Sigmoid colon (tissue), 7 donors: ENCODE results near the gene HCFC2. TPM values are rescaled to one million over a fixed set of nuclear protein-coding genes. Genes with fewer than 3 reads are reported as not detected.

Experiments
- DNase-seq: peaks from one replicate; pipeline ENCODE4 v3.0.0-alpha.2; 2019
- H3K27ac ChIP-seq, 4 donors: fragments of 200-600 bp; sonication (generic); one replicate each; pipeline ENCODE4 v1.5.1; 2016 to 2019; ENCODE audit warnings: mild to moderate bottlenecking in 1 of 4
- H3K27me3 ChIP-seq, 3 donors: fragments of 200-600 bp; sonication (generic); one replicate each; pipeline ENCODE4 v1.5.1; 2019; ENCODE audit warnings: mild to moderate bottlenecking in 1 of 3
- H3K36me3 ChIP-seq, 4 donors: fragments of 200-600 bp; sonication (generic); one replicate each; pipeline ENCODE4 v1.5.1; 2016 to 2019
- H3K4me1 ChIP-seq, 4 donors: fragments of 200-600 bp; sonication (generic); one replicate each; pipeline ENCODE4 v1.5.1; 2017 to 2019
- H3K4me3 ChIP-seq, 4 donors: fragments of 200-600 bp; sonication (generic); one replicate each; pipeline ENCODE4 v1.5.1; 2017 to 2019; ENCODE audit warnings: mild to moderate bottlenecking in 2 of 4, moderate library complexity in 1 of 4
- H3K9me3 ChIP-seq, 4 donors: fragments of 200-600 bp in 3 of 4; sonication (generic) in 3 of 4; one replicate each; pipeline versions ENCODE4 v1.5.1 to v1.6.1; 2013 to 2019
- CTCF ChIP-seq, 4 experiments: fragments of 450-650 bp in 3 of 4; fragments of 200-600 bp in 1 of 4; IDR thresholded peaks; one replicate each; pipeline ENCODE4 v1.5.1; 2016 to 2019; ENCODE audit warnings: antibody characterized with exemption in 4 of 4, mild to moderate bottlenecking in 3 of 4, moderate library complexity in 2 of 4
- EP300 ChIP-seq, 4 donors: sonication (generic); formaldehyde crosslinking; IDR thresholded peaks; one replicate each; pipeline ENCODE4 v1.6.1; 2017; ENCODE audit warnings: antibody characterized with exemption in 4 of 4
- POLR2A ChIP-seq, 2 donors: fragments of 450-650 bp; IDR thresholded peaks; one replicate each; pipeline ENCODE4 v1.6.1; 2016; ENCODE audit warnings: antibody characterized with exemption in 2 of 2, mild to moderate bottlenecking in 2 of 2, moderate library complexity in 2 of 2
- POLR2AphosphoS5 ChIP-seq, 4 donors: sonication (generic); formaldehyde crosslinking; IDR thresholded peaks; one replicate each; pipeline ENCODE4 v1.6.1; 2017; ENCODE audit warnings: antibody characterized with exemption in 4 of 4
- WGBS, 2 donors: extraction: QIAGEN DNeasy Blood & Tissue Kit; methylation state at CpG; one replicate each; pipeline ENCODE4 v1.1.7; 2013; 5-methylcytosine and 5-hydroxymethylcytosine counted together
- intact Hi-C: fragments of 100-400 bp; cut with DNase I; formaldehyde crosslinking; loops from one replicate; pipeline ENCODE4 v1.15.1; 2023
- polyA plus RNA-seq, 3 donors: library from polyadenylated mRNA; stranded (reverse); fragments of 200-250 nt; gene quantifications; one replicate each; pipeline ENCODE4 v1.2.3, GENCODE V29; 2013
- small RNA-seq, 3 donors: library from RNA; depleted of rRNA; stranded (forward); fragments of <200 nt; gene quantifications; one replicate each; pipeline ENCODE3, GENCODE V24; 2016
- total RNA-seq, 4 donors: library from RNA; depleted of rRNA; stranded (reverse); fragments of >200 nt; gene quantifications; one replicate each; pipeline ENCODE4 v1.1.0, GENCODE V29; 2016
- donor health status: healthy with polysubstance abuse.
- donor health status: Bipolar disorder and iron deficiency.
- donor health status: healthy.

The HCFC2 gene
- total and polyA plus RNA-seq, 7 donors, result 4.9 to 53.6 (median 35.7) TPM

DNA sequence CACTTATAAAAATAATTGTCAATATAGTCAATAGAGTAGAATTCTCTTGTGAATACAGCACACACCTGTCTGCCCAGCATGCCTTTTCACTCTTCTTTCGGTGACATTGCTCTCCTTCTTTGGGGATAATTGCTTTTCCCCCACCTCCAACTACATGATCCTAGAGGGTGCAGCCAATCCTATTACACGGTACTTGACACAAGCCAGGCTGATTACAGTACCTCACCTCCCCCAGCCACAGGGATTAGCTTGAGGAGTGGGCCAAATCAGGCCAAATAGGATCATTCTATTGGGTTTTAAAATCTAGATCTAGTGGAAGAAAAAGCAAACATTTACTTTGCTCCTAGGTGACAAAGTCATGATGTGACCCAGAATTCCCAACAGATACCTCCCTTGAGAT is 90.5 kb downstream of the HCFC2 start:
- no peak for DNase-seq
- no peak for TF ChIP-seq POLR2AphosphoS5 (IDR thresholded peaks at IDR 0.05)
- TF ChIP-seq EP300 (IDR thresholded peaks at IDR 0.05), result no peak
- TF ChIP-seq CTCF (IDR thresholded peaks at IDR 0.05), result no peak
- TF ChIP-seq POLR2A (IDR thresholded peaks at IDR 0.05), result no peak
- Histone ChIP-seq H3K4me3 (no peak overlapping the region), H3K9me3 (no peaks in the 10 kb centered on the region), H3K27ac (no peak overlapping the region), H3K36me3 (no peaks in the 10 kb centered on the region), H3K27me3 (no peaks in the 10 kb centered on the region), H3K4me1 (no peaks in the 10 kb centered on the region)
- intact Hi-C loops, result no loop called here
- 66 to 80% methylated on average over 2 of the region's 2 CpGs for WGBS, 2 donors

Small RNA genes within 50 kb of the gene (small RNA-seq; reads per million reads assigned to genes)
- gene RNA5SP370, result 0 reads per million in 3 donors

Other genes starting within 250 kb of the HCFC2 start
- gene NT5DC3, start 223.3 kb upstream of the HCFC2 start, total RNA-seq, result 100 to 1,000 TPM; 179 to 346 (median 240) TPM
- 1 to 10 TPM in 2 of 3 donors, under 1 TPM in 1; 0.23 to 6.8 (median 1.8) TPM for gene NT5DC3, start 223.3 kb upstream of the HCFC2 start, polyA plus RNA-seq
- gene HSP90B1, start 134.1 kb upstream of the HCFC2 start, total RNA-seq, result 100 to 1,000 TPM; 206 to 299 (median 222) TPM
- gene HSP90B1, start 134.1 kb upstream of the HCFC2 start, polyA plus RNA-seq, result 100 to 1,000 TPM in 2 of 3 donors, 10 to 100 TPM in 1; 50.5 to 528 (median 126) TPM
- 10 to 100 TPM; 12.8 to 24.1 (median 21.9) TPM for gene TDG, start 98.7 kb upstream of the HCFC2 start, total RNA-seq
- 10 to 100 TPM; 12.0 to 18.0 (median 17.1) TPM for gene TDG, start 98.7 kb upstream of the HCFC2 start, polyA plus RNA-seq
- 10 to 100 TPM; 12.5 to 53.2 (median 17.7) TPM for gene GLT8D2, start 14.3 kb upstream of the HCFC2 start, total RNA-seq
- gene GLT8D2, start 14.3 kb upstream of the HCFC2 start, polyA plus RNA-seq, result 1 to 10 TPM; 1.6 to 6.4 (median 4.2) TPM
- 10 to 100 TPM; 75.2 to 91.3 (median 81.9) TPM for gene NFYB, start 73.7 kb downstream of the HCFC2 start, total RNA-seq
- gene NFYB, start 73.7 kb downstream of the HCFC2 start, polyA plus RNA-seq, result 10 to 100 TPM; 15.3 to 38.4 (median 20.8) TPM
- 100 to 1,000 TPM; 121 to 188 (median 143) TPM for gene TXNRD1, start 151.2 kb downstream of the HCFC2 start, total RNA-seq
- 10 to 100 TPM; 55.9 to 89.2 (median 64.0) TPM for gene TXNRD1, start 151.2 kb downstream of the HCFC2 start, polyA plus RNA-seq
- gene EID3, start 239.2 kb downstream of the HCFC2 start, total RNA-seq, result 10 to 100 TPM in 2 of 4 donors, 1 to 10 TPM in 2; 4.6 to 21.9 (median 13.5) TPM
- 1 to 10 TPM in 2 of 3 donors, under 1 TPM in 1; 0.46 to 2.5 (median 1.2) TPM for gene EID3, start 239.2 kb downstream of the HCFC2 start, polyA plus RNA-seq